H1 (cell line): ENCODE results near the gene PRPF18. TPM values are rescaled to one million over a fixed set of nuclear protein-coding genes. Genes with fewer than 3 reads are reported as not detected.

Experiments
- CTCF ChIA-PET: fragments of 300-600 bp; sonication (Branson Sonifier 250); formaldehyde crosslinking; loops from one replicate; lab custom pipeline; 2021; ENCODE audit not compliant: partially characterized antibody; lab: Charles Lee
- POLR2A ChIA-PET: fragments of 300-600 bp; sonication (Branson Sonifier 250); formaldehyde crosslinking; loops from one replicate; lab custom pipeline; 2021; ENCODE audit warnings: inconsistent platforms; ENCODE audit not compliant: partially characterized antibody; lab: Charles Lee
- DNase-seq, 2 experiments: peaks; one replicate each; pipeline versions ENCODE4 v3.0.0 to v3.0.0-alpha.2; 2010 to 2022; ENCODE audit warnings: low spot score in 2 of 2, low read depth in 1 of 2, mixed read lengths in 1 of 2
- FAIRE-seq: peaks from 2 replicates; lab custom pipeline; 2011; peaks lifted over from hg19 to GRCh38; lab: Jason Lieb, UNC
- H2AFZ ChIP-seq: 2 replicates; pipeline ENCODE4 v1.8.1; 2012; ENCODE audit warnings: low read length, inconsistent platforms
- H2AK5ac ChIP-seq: 2 replicates; pipeline ENCODE4 v1.6.1; 2013; ENCODE audit warnings: low read depth, low read length
- H2BK120ac ChIP-seq: replicated peaks from 2 replicates; pipeline ENCODE3; 2013; ENCODE audit warnings: low read depth, low read length, inconsistent platforms
- H2BK12ac ChIP-seq: 2 replicates; pipeline ENCODE4 v1.6.1; 2013; ENCODE audit warnings: low read depth, low read length
- H2BK15ac ChIP-seq: 2 replicates; pipeline ENCODE4 v1.6.1; 2013; ENCODE audit warnings: low read length
- H2BK20ac ChIP-seq: 2 replicates; pipeline ENCODE4 v1.6.1; 2013; ENCODE audit warnings: low read length
- H2BK5ac ChIP-seq: 2 replicates; pipeline ENCODE4 v1.6.1; 2013; ENCODE audit warnings: low read depth, low read length
- H3K14ac ChIP-seq: 2 replicates; pipeline ENCODE4 v1.6.1; 2013; ENCODE audit warnings: inconsistent platforms; ENCODE audit not compliant: insufficient read length
- H3K18ac ChIP-seq: 2 replicates; pipeline ENCODE4 v1.6.1; 2013; ENCODE audit warnings: low read length; ENCODE audit errors: extremely low read depth
- H3K23ac ChIP-seq: 2 replicates; pipeline ENCODE4 v1.6.1; 2013; ENCODE audit warnings: inconsistent platforms; ENCODE audit not compliant: insufficient read length
- H3K23me2 ChIP-seq: 2 replicates; pipeline ENCODE4 v1.6.1; 2013; ENCODE audit warnings: low read depth, low read length
- H3K27ac ChIP-seq: 2 replicates; pipeline ENCODE4 v1.6.1; 2011; ENCODE audit warnings: low read depth, low read length, inconsistent platforms
- H3K27me3 ChIP-seq, 4 experiments: replicated peaks in 1 of 4; 1 replicate in 1 of 4; 2 replicates in 3 of 4; pipeline versions ENCODE4 v1.6.1 to v1.8.1; 2011 to 2013; ENCODE audit warnings: low read length in 3 of 4, mild to moderate bottlenecking in 3 of 4, inconsistent platforms in 2 of 4, mixed read lengths in 2 of 4, moderate library complexity in 1 of 4; ENCODE audit not compliant: control insufficient read depth in 3 of 4, insufficient read depth in 3 of 4; ENCODE audit errors: extremely low read depth in 1 of 4
- H3K36me3 ChIP-seq, 4 experiments: 2 replicates each; pipeline versions ENCODE4 v1.6.1 to v1.8.1; 2011 to 2013; ENCODE audit warnings: mild to moderate bottlenecking in 4 of 4, low read length in 3 of 4, moderate library complexity in 2 of 4, control low read depth in 1 of 4, inconsistent platforms in 1 of 4; ENCODE audit not compliant: insufficient read depth in 4 of 4, control insufficient read depth in 2 of 4
- H3K4ac ChIP-seq: replicated peaks from 2 replicates; pipeline ENCODE3; 2013; ENCODE audit warnings: low read length, low read depth, mixed read lengths, inconsistent platforms; ENCODE audit not compliant: insufficient read length
- H3K4me1 ChIP-seq, 4 experiments: replicated peaks in 1 of 4; 1 replicate in 1 of 4; 2 replicates in 3 of 4; pipeline versions ENCODE4 v1.6.1 to v1.8.1; 2011 to 2013; ENCODE audit warnings: low read length in 3 of 4, inconsistent platforms in 2 of 4, mixed read lengths in 1 of 4; ENCODE audit not compliant: insufficient read depth in 4 of 4, control insufficient read depth in 3 of 4
- H3K4me2 ChIP-seq, 2 experiments: 2 replicates each; pipeline versions ENCODE4 v1.6.1 to v1.8.1; 2011 to 2013; ENCODE audit warnings: low read depth in 2 of 2, low read length in 2 of 2, control low read depth in 1 of 2, inconsistent platforms in 1 of 2, mild to moderate bottlenecking in 1 of 2; ENCODE audit not compliant: insufficient read depth in 1 of 2
- H3K4me3 ChIP-seq, 4 experiments: fragments of 200-600, 300-600 bp in 1 of 4; sonication (generic), shearing (Covaris generic), sonication (Bioruptor Twin) in 1 of 4; 2 replicates each; pipeline versions ENCODE4 v1.5.1 to v1.8.1; 2011 to 2016; ENCODE audit warnings: low read length in 4 of 4, low read depth in 3 of 4, control low read depth in 2 of 4, inconsistent platforms in 2 of 4, mild to moderate bottlenecking in 2 of 4, mixed read lengths in 1 of 4, moderate library complexity in 1 of 4; ENCODE audit not compliant: insufficient read depth in 2 of 4; ENCODE audit errors: extremely low read depth in 1 of 4
- H3K56ac ChIP-seq: replicated peaks from 2 replicates; pipeline ENCODE3; 2013; ENCODE audit warnings: low read depth, mild to moderate bottlenecking, mixed read lengths, low read length, inconsistent platforms; ENCODE audit not compliant: insufficient read length
- H3K79me1 ChIP-seq: 2 replicates; pipeline ENCODE4 v1.6.1; 2013; ENCODE audit warnings: low read depth, low read length, control low read depth
- H3K79me2 ChIP-seq, 2 experiments: 2 replicates each; pipeline versions ENCODE4 v1.6.1 to v1.8.1; 2012 to 2013; ENCODE audit warnings: low read length in 2 of 2, mild to moderate bottlenecking in 2 of 2, inconsistent platforms in 1 of 2; ENCODE audit not compliant: insufficient read depth in 2 of 2, control insufficient read depth in 1 of 2
- H3K9ac ChIP-seq, 4 experiments: replicated peaks in 1 of 4; 1 replicate in 1 of 4; 2 replicates in 3 of 4; pipeline versions ENCODE4 v1.6.1 to v1.8.1; 2011 to 2013; ENCODE audit warnings: low read depth in 3 of 4, low read length in 3 of 4, control low read depth in 2 of 4, mild to moderate bottlenecking in 2 of 4, moderate library complexity in 2 of 4, inconsistent platforms in 1 of 4; ENCODE audit errors: extremely low read depth in 1 of 4
- H3K9me3 ChIP-seq, 2 experiments: 2 replicates each; pipeline versions ENCODE4 v1.6.1 to v1.8.1; 2012 to 2013; ENCODE audit warnings: mild to moderate bottlenecking in 2 of 2, moderate library complexity in 2 of 2, control low read depth in 1 of 2, inconsistent platforms in 1 of 2, low read depth in 1 of 2, low read length in 1 of 2, mixed read lengths in 1 of 2; ENCODE audit not compliant: insufficient read depth in 2 of 2
- H4K20me1 ChIP-seq, 2 experiments: replicated peaks in 1 of 2; 2 replicates each; pipeline versions ENCODE3 to v1.8.1; 2011 to 2013; ENCODE audit warnings: inconsistent platforms in 2 of 2, low read length in 2 of 2, mild to moderate bottlenecking in 1 of 2; ENCODE audit not compliant: insufficient read depth in 2 of 2, control insufficient read depth in 1 of 2
- H4K5ac ChIP-seq: 2 replicates; pipeline ENCODE4 v1.6.1; 2013; ENCODE audit warnings: low read length, low read depth, mixed read lengths, inconsistent platforms; ENCODE audit not compliant: insufficient read length
- H4K8ac ChIP-seq: 2 replicates; pipeline ENCODE4 v1.8.0; 2013; ENCODE audit warnings: mild to moderate bottlenecking, moderate library complexity, low read length, inconsistent platforms; ENCODE audit not compliant: insufficient read depth; ENCODE audit errors: extremely low read depth
- H4K91ac ChIP-seq: replicated peaks from 2 replicates; pipeline ENCODE3; 2013; ENCODE audit warnings: low read length, mixed read lengths, inconsistent platforms; ENCODE audit not compliant: insufficient read length
- CHD2 ChIP-seq: IDR thresholded peaks from 2 replicates; pipeline ENCODE4 v1.6.1; 2012; ENCODE audit warnings: low read length, improper control_type of control experiment
- WGBS, 2 experiments: shearing (Covaris generic) in 1 of 2; methylation state at CpG; one replicate each; pipeline versions ENCODE4 v1.1.6 to v1.1.7; 2013 to 2015; ENCODE audit warnings: low lambda C conversion rate in 2 of 2, mixed read lengths in 2 of 2, inconsistent platforms in 1 of 2, low coverage in 1 of 2, missing lambda C conversion rate in 1 of 2; ENCODE audit not compliant: insufficient replicate concordance in 2 of 2, insufficient coverage in 1 of 2, insufficient read length in 1 of 2; ENCODE audit errors: extremely low coverage in 1 of 2, missing lambda C conversion rate in 1 of 2; 5-methylcytosine and 5-hydroxymethylcytosine counted together
- polyA plus RNA-seq, 7 experiments: library from polyadenylated mRNA; depleted of rRNA in 3 of 7; stranded (reverse) in 5 of 7; unstranded in 2 of 7; fragments of >200 nt in 5 of 7; fragments of 200-250 nt in 2 of 7; gene quantifications; 1 replicate in 5 of 7; 2 replicates in 1 of 7; 4 replicates in 1 of 7; pipeline versions ENCODE4 v1.2.1 to v1.2.3, GENCODE V29; 2011 to 2013; ENCODE audit warnings: missing spikeins in 2 of 7, mixed read lengths in 2 of 7
- total RNA-seq: library from RNA; stranded (reverse); fragmentation: NEBNext Ultra II Directional; extraction: Animal tissue kit (Norgen Biotek cat#: 25700); gene quantifications from 2 replicates; pipeline ENCODE4 v1.2.1, GENCODE V29; 2021

The PRPF18 gene
- total and polyA plus RNA-seq, 2 of the 8 experiments (the other 6 are each of a cell fraction or from before 2014, with no cell fraction given), result 3.8 to 12.6 TPM

GRCh38 chr10:13617116-13617515 is 30.4 kb downstream of the PRPF18 start:
- Histone ChIP-seq H2BK12ac (no peak overlapping the region), H3K9me3 (no peaks in the 10 kb centered on the region), H3K79me2 (no peaks in the 10 kb centered on the region), H2AFZ (no peak overlapping the region), H4K20me1 (no peaks in the 10 kb centered on the region), H2BK5ac (no peak overlapping the region), H3K14ac (no peak overlapping the region), H3K23me2 (no peaks in the 10 kb centered on the region), H3K27me3 (no peaks in the 10 kb centered on the region), H4K8ac (no peak overlapping the region), H4K91ac (no peak overlapping the region), H3K23ac (no peak overlapping the region), H3K56ac (no peak overlapping the region), H2AK5ac (no peak overlapping the region), H3K18ac (no peak overlapping the region), H2BK15ac (no peak overlapping the region), H2BK120ac (no peak overlapping the region), H3K4me1 (peaks cover 0 to 8% (median 2%) of the 10 kb centered on the region in 4 experiments; a peak in 5 of 7 replicates), H3K4me2 (no peak overlapping the region), H3K4ac (no peak overlapping the region), H3K36me3 (peaks cover 0 to 3% (median 0%) of the 10 kb centered on the region in 4 experiments; a peak in 1 of 8 replicates), H2BK20ac (no peak overlapping the region), H3K4me3 (no peak overlapping the region), H4K5ac (no peak overlapping the region), H3K79me1 (no peaks in the 10 kb centered on the region), H3K9ac (no peak overlapping the region), H3K27ac (no peak overlapping the region)
- WGBS, 2 experiments, result 85% methylated on average over 4 of the region's 4 CpGs; no CpG with 5 or more reads in 1 of the 2 experiments
- ChIA-PET CTCF (interaction anchor here (1.0 to 5.5 kb wide), 5 partner anchors 17 to 557 kb away, joined by 3 to 29 read pairs (median 4); no protein-coding TSS in a partner anchor), POLR2A (interaction anchor here (0.7 kb wide), 1 partner anchor 9 kb away, joined by 4 read pairs; no protein-coding TSS in a partner anchor)
- DNase-seq (no peak), FAIRE-seq (no peak)
- no peak for TF ChIP-seq CHD2
